Gastroesophageal sphincter (tissue), 4 donors: ENCODE data around the gene TRIM15. TPM values are rescaled to one million over a fixed set of nuclear protein-coding genes. Genes with fewer than 3 reads are reported as not detected.

Experiments used
- ATAC-seq: fragments of 150-250 bp; one replicate; pipeline ENCODE4 v1.9.1; 2016; ENCODE audit warnings: mild to moderate bottlenecking, moderate library complexity
- H3K27ac ChIP-seq, 4 donors: fragments of 200-600 bp; sonication (generic) in 3 of 4; 1 replicate in 3 of 4; 2 replicates in 1 of 4; pipeline ENCODE4 v1.5.1; 2016 to 2019
- H3K27me3 ChIP-seq: fragments of 200-600 bp; sonication (generic); one replicate; pipeline ENCODE4 v1.5.1; 2019
- H3K36me3 ChIP-seq, 2 donors: fragments of 200-600 bp; sonication (generic); one replicate each; pipeline ENCODE4 v1.5.1; 2019; ENCODE audit warnings: control low read depth in 1 of 2
- H3K4me1 ChIP-seq, 3 donors: fragments of 200-600 bp; sonication (generic); 1 replicate in 2 of 3; 2 replicates in 1 of 3; pipeline ENCODE4 v1.5.1; 2016 to 2019; ENCODE audit warnings: control low read depth in 2 of 3
- H3K4me3 ChIP-seq, 2 donors: fragments of 200-600 bp; sonication (generic); one replicate each; pipeline ENCODE4 v1.5.1; 2019; ENCODE audit warnings: mild to moderate bottlenecking in 1 of 2, moderate library complexity in 1 of 2
- H3K9me3 ChIP-seq, 3 donors: fragments of 200-600 bp; sonication (generic); one replicate each; pipeline ENCODE4 v1.5.1; 2017 to 2019; ENCODE audit warnings: control low read depth in 2 of 3
- EP300 ChIP-seq: sonication (generic); formaldehyde crosslinking; IDR thresholded peaks from one replicate; pipeline ENCODE4 v1.6.1; 2017; ENCODE audit warnings: antibody characterized with exemption, mild to moderate bottlenecking
- POLR2A ChIP-seq, 2 donors: fragments of 450-650 bp; IDR thresholded peaks; one replicate each; pipeline ENCODE4 v1.6.1; 2017; ENCODE audit warnings: antibody characterized with exemption in 2 of 2, mild to moderate bottlenecking in 2 of 2, moderate library complexity in 1 of 2
- POLR2AphosphoS5 ChIP-seq: sonication (generic); formaldehyde crosslinking; IDR thresholded peaks from one replicate; pipeline ENCODE4 v1.6.1; 2017; ENCODE audit warnings: antibody characterized with exemption
- WGBS, 2 donors: methylation state at CpG; one replicate each; pipeline ENCODE4 v1.1.5; 2018; ENCODE audit warnings: low coverage in 1 of 2; 5-methylcytosine and 5-hydroxymethylcytosine counted together
- total RNA-seq, 4 donors: library from RNA; depleted of rRNA; stranded (reverse); fragments of >200 nt; gene quantifications; one replicate each; pipeline ENCODE4 v1.1.0, GENCODE V29; 2016
- TF ChIP-seq, protein P1 (sequence below), 4 experiments: fragments of 200-600 bp in 2 of 4; fragments of 450-650 bp in 2 of 4; sonication (generic) in 1 of 4; IDR thresholded peaks; one replicate each; pipeline ENCODE4 v1.5.1; 2017 to 2019; ENCODE audit warnings: antibody characterized with exemption in 4 of 4, mild to moderate bottlenecking in 2 of 4, moderate library complexity in 2 of 4

The TRIM15 gene
- total RNA-seq, 4 donors from 2014 or later, result not detected

DNA sequence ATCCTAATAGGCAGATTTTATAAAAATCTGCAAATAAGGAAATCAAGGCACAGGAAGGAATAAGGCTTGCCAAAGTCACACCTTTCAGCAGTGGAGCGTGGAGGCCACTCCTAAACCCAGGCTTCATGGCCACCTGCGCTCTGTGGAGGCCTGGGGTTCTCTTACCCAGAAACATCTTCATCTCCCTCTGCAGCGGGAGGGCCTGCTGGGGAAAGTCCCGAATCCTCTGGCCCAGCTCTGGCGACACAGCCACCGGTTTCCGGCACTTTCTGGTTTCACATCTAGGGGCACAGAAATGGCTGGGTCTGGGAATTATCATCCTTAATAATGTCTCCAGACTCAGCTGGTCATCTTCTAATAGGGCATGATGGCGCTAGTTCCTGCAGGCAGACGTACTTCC is 6.6 kb upstream of the TRIM15 start:
- H3K9me3 ChIP-seq, result no peaks in the 10 kb centered on the region
- H3K36me3 ChIP-seq, result no peaks in the 10 kb centered on the region
- H3K27me3 ChIP-seq, result peaks cover 51% of the 10 kb centered on the region
- 91 to 100% methylated on average over 1 to 7 of the region's 9 CpGs for WGBS, 2 donors
- H3K4me3 ChIP-seq, result no peak overlapping the region
- peaks cover 0 to 5% (median 0%) of the 10 kb centered on the region in 3 donors for H3K4me1 ChIP-seq
- H3K27ac ChIP-seq, result no peak overlapping the region
- no peak for ATAC-seq
- TF ChIP-seq POLR2A (IDR thresholded peaks at IDR 0.05), result no peak
- no peak for TF ChIP-seq POLR2AphosphoS5
- TF ChIP-seq, protein P1, sequence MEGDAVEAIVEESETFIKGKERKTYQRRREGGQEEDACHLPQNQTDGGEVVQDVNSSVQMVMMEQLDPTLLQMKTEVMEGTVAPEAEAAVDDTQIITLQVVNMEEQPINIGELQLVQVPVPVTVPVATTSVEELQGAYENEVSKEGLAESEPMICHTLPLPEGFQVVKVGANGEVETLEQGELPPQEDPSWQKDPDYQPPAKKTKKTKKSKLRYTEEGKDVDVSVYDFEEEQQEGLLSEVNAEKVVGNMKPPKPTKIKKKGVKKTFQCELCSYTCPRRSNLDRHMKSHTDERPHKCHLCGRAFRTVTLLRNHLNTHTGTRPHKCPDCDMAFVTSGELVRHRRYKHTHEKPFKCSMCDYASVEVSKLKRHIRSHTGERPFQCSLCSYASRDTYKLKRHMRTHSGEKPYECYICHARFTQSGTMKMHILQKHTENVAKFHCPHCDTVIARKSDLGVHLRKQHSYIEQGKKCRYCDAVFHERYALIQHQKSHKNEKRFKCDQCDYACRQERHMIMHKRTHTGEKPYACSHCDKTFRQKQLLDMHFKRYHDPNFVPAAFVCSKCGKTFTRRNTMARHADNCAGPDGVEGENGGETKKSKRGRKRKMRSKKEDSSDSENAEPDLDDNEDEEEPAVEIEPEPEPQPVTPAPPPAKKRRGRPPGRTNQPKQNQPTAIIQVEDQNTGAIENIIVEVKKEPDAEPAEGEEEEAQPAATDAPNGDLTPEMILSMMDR (IDR thresholded peaks at IDR 0.05), result no peak
- TF ChIP-seq EP300, result no peak

DNA sequence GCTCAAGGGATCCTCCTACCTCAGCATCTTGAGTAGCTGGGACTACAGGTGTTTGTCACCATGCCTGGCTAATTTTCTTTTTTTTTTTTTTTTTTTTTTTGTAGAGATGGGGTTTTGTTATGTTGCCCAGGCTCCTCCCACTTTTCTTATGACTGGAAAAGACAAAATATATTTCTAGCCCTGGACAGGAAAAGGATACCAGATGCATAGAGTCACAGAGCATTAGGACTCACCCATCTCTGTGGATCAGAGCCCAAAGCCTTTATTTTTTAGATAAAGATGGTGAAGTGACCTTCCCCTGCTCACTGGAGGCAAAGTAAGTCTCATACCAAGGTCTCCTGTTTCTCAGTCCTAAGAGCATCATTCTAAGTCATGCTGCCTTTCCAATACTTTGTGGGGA is 5.8 kb upstream of the TRIM15 start:
- no peaks in the 10 kb centered on the region for H3K9me3 ChIP-seq
- H3K4me1 ChIP-seq, result peaks cover 0 to 5% (median 0%) of the 10 kb centered on the region in 3 donors
- H3K4me3 ChIP-seq, result no peak overlapping the region
- no peak overlapping the region for H3K27ac ChIP-seq
- H3K36me3 ChIP-seq, result no peaks in the 10 kb centered on the region
- ATAC-seq, result no peak
- peaks cover 51% of the 10 kb centered on the region for H3K27me3 ChIP-seq
- TF ChIP-seq, protein P1 (IDR thresholded peaks at IDR 0.05), result no peak
- TF ChIP-seq POLR2A (IDR thresholded peaks at IDR 0.05) (no peak), POLR2AphosphoS5 (no peak), EP300 (no peak)

DNA sequence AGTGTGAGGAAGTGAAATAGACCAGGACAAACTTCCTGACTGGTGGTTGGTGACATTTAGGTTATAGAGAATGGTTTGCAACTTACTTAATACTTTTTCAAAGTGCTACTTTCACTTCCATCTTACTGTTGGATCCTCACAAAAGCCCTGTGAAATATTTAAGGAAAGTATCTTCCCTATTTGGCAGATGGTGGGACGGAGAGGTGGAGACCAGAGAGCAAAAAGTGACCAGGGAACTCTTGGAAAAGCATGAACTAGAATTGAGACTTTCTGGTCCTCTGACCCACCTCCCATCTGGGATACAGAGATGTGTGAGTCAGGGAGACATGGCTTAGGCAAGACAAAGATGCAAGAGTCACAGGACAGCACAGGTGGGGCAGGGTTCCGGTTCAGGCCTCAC is 5.3 kb upstream of the TRIM15 start:
- TF ChIP-seq POLR2AphosphoS5 (no peak), EP300 (no peak), POLR2A (IDR thresholded peaks at IDR 0.05) (no peak)
- TF ChIP-seq, protein P1 (IDR thresholded peaks at IDR 0.05), result no peak
- no peak for ATAC-seq
- Histone ChIP-seq H3K36me3 (no peaks in the 10 kb centered on the region), H3K27ac (no peak overlapping the region), H3K27me3 (peaks cover 51% of the 10 kb centered on the region), H3K4me1 (peaks cover 0 to 5% (median 0%) of the 10 kb centered on the region in 3 donors), H3K9me3 (no peaks in the 10 kb centered on the region), H3K4me3 (no peak overlapping the region)
- 67 to 84% methylated on average over 2 of the region's 2 CpGs for WGBS, 2 donors

DNA sequence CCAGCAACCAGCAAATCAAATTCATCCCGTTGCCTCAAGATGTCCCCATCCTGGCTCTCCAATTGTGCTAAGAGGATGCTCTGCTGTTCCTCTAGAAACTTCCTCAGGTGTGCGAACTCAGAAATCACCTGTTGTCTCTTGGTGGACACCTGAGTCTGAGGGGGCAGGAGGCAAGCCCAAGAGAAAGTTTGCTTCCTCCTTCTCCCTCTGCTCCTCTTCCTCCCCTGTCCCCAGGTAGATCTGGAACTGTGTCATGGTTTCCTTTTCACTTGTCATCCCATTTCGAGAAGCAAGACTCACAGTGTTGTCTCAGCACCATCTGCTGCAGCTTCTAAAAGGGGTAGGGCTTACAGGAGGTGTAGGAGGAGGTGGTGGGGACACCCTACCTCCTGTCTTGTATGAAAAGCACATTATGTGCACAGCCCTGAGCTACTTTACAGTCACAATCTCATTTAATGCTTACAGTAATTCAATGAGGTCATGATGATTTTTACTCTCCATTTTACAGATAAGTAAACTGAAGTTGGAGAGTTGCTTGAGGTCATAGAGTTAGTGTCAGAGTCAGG is 4.8 kb upstream of the TRIM15 start:
- Histone ChIP-seq H3K36me3 (no peaks in the 10 kb centered on the region), H3K9me3 (no peaks in the 10 kb centered on the region), H3K4me1 (peaks cover 0 to 5% (median 0%) of the 10 kb centered on the region in 3 donors), H3K27ac (no peak overlapping the region), H3K4me3 (no peak overlapping the region), H3K27me3 (peaks cover 51% of the 10 kb centered on the region)
- no peak for TF ChIP-seq POLR2AphosphoS5
- 33 to 70% methylated on average over 1 to 2 of the region's 3 CpGs for WGBS, 2 donors
- no peak for ATAC-seq

DNA sequence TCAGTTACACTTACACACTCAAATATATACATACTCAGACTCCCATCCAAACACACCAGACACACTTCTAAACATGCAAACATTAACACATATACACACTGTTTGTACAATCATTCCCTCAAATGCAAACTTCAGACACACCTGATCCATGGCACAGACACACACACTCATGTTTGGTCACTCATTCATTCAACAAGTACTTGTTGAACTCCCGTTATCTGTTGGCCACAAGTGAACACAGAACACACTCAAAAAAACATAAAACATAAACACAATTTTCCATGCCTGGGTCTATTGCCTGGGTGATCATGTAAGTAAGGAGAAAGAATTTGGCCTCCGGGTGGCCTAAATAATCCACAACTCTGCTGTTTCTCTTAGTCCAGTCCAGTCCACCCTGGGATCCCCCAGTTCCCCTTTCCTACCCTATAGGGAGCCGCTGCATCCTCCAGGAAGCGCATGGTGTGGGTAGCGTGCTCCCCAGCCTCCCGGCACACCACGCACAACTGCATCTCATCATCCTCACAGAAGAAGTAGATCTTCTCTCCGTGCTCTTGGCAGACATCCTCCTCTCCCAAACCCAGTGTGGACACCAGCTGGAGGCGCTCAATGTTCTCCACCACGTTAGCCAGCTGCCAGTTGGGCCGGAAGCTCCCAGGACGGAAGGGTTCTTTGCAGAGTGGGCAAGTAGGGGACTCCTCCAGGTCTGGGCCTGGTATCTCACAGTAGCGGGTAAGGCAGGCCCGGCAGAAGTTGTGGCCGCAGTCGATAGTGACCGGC is 3.1 kb upstream of the TRIM15 start:
- peaks cover 49% of the 10 kb centered on the region for H3K27me3 ChIP-seq
- no peaks in the 10 kb centered on the region for H3K4me1 ChIP-seq
- H3K27ac ChIP-seq, result no peak overlapping the region
- H3K36me3 ChIP-seq, result no peaks in the 10 kb centered on the region
- 75 to 86% methylated on average over 1 to 2 of the region's 17 CpGs for WGBS, 2 donors
- TF ChIP-seq, protein P1 (IDR thresholded peaks at IDR 0.05), result no peak
- no peak for TF ChIP-seq POLR2AphosphoS5
- no peak for TF ChIP-seq POLR2A (IDR thresholded peaks at IDR 0.05)
- TF ChIP-seq EP300, result no peak
- H3K4me3 ChIP-seq, result no peak overlapping the region
- no peaks in the 10 kb centered on the region for H3K9me3 ChIP-seq
- no peak for ATAC-seq
